Neural cell (in vitro differentiated cells): Measurements from ENCODE around the gene SCGB3A1.

Source experiments
- MXI1 ChIP-seq: fragments of 450-650 bp; conservative IDR thresholded peaks from 2 replicates; pipeline ENCODE4 v1.6.1; 2014; ENCODE audit warnings: antibody characterized with exemption, mild to moderate bottlenecking; ENCODE audit not compliant: poor library complexity, severe bottlenecking
- TF ChIP-seq, protein P1 (sequence below): fragments of 450-650 bp; IDR thresholded peaks from 2 replicates; pipeline ENCODE4 v1.5.1; 2014; ENCODE audit warnings: antibody characterized with exemption, mild to moderate bottlenecking, moderate library complexity; ENCODE audit not compliant: poor library complexity, severe bottlenecking

GRCh38 chr5:180555168-180555921, 36.0 kb downstream of the SCGB3A1 start:
- TF ChIP-seq, protein P1, sequence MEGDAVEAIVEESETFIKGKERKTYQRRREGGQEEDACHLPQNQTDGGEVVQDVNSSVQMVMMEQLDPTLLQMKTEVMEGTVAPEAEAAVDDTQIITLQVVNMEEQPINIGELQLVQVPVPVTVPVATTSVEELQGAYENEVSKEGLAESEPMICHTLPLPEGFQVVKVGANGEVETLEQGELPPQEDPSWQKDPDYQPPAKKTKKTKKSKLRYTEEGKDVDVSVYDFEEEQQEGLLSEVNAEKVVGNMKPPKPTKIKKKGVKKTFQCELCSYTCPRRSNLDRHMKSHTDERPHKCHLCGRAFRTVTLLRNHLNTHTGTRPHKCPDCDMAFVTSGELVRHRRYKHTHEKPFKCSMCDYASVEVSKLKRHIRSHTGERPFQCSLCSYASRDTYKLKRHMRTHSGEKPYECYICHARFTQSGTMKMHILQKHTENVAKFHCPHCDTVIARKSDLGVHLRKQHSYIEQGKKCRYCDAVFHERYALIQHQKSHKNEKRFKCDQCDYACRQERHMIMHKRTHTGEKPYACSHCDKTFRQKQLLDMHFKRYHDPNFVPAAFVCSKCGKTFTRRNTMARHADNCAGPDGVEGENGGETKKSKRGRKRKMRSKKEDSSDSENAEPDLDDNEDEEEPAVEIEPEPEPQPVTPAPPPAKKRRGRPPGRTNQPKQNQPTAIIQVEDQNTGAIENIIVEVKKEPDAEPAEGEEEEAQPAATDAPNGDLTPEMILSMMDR, result no peak
- TF ChIP-seq MXI1, result no peak
